Activated naive CD4-positive, alpha-beta T cell treated with anti-CD3 and anti-CD28 coated beads, Interleukin-2, amount 10 ng/mL, durations not matched to agents 5 hours and 36 hours (primary cell): Measurements from ENCODE around the gene CELF5. TPM values are rescaled to one million over a fixed set of nuclear protein-coding genes. Genes with fewer than 3 reads are reported as not detected.

Experiments used
- total RNA-seq, 2 experiments: library from RNA; stranded (reverse); gene quantifications; one replicate each; pipeline ENCODE4 v1.2.3, GENCODE V29; 2021

Gene CELF5
- under 1 TPM; 0.10 to 0.43 TPM for total RNA-seq

DNA sequence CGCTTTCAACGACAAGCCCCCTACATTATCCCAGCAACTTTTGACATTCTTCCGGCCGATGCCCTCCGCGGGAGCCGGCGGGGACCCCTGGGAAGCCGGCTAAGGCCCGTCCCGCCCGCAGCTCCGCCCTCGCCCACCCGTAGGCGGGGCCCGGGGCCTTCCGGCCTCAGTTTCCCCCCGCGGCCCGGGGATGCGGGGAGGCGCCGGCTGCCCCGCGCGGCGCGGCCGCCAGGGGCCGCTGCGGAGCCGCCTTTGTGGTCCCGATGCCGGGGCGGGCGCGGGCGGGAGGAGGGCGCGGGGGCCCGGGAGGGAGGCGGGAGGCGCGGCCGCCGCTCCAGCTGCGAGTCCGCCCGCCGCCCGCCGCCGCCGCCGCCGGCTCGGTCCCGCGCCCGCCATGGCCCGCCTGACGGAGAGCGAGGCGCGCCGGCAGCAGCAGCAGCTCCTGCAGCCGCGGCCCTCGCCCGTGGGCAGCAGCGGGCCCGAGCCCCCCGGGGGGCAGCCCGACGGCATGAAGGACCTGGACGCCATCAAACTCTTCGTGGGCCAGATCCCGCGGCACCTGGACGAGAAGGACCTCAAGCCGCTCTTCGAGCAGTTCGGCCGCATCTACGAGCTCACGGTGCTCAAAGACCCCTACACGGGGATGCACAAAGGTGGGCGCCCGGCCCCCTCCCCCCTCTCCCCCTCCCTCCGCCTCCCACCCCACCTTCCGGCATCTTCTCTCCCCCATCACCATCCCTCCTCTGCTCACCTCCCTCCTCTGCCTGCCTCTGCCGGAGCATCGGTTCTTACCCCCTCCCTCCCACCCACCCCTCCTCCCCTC lies at the start of gene CELF5:
Gene CELF5, plus strand, starts transcription at position 316 of the 823 bp plus-strand sequence. Its CDS starts 79 bp downstream, at position 395.

DNA sequence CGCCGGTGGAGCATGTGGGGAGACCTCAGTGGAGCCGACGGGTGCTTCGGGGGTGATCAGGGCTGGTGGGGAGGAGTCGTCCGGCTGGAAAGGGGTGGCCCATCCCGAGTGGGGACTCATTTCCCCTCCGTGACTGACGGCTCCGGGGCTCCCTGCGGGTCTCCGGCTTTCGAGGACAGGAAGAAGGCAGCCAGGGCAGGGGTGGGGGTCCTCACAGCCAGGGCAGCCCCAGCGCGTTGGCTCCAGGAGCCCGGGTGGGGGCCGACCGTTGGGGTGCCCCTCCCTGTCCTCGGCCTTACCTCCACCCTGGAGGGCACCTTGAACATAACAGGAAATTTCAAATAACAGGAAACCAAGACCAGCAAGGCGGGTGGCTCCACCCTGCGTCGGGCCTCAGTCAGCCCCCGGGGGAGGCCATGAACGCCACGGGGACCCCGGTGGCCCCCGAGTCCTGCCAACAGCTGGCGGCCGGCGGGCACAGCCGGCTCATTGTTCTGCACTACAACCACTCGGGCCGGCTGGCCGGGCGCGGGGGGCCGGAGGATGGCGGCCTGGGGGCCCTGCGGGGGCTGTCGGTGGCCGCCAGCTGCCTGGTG lies 46.0 kb upstream of the CELF5 start, which contains the start of gene S1PR4:
Gene S1PR4, plus strand, starts transcription at position 393 of the 596 bp plus-strand sequence. Its CDS starts 24 bp downstream, at position 417.

DNA sequence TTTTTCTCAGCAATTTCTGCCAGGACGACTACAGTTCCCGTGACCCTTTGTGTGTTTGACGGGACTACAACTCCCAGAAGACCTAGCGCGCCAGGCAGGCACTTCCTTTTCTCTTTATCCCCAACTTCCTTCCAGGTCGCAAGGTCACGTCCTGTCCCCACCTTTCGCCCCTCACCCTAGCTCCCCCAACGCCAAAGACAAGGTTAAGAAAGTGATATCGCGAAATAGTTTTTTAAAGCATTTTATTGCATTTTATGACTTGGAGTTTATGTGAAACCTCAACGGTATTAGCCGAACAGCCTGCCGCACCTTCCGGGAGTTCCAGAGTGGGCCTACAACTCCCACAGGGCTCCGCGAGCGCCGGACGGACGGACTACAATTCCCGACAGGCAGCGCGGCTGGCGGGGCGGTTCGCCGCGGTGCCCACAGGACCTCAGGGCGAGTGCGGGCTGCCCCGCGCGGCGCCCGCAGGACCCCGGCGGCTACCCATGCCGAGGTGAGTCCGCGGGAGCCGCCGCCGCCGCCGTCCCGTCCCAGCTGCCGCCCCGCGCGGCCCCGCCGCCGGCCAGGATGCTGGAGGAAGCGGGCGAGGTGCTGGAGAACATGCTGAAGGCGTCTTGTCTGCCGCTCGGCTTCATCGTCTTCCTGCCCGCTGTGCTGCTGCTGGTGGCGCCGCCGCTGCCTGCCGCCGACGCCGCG lies 38.9 kb upstream of the CELF5 start, which contains the start of gene NCLN:
Gene NCLN, plus strand, starts transcription at position 470 of the 699 bp plus-strand sequence. Its CDS starts 101 bp downstream, at position 571.

Other genes starting within 250 kb of the CELF5 start
- gene TLE6, start 247.1 kb upstream of the CELF5 start, total RNA-seq = 1 to 10 TPM; 1.2 to 2.1 TPM
- 1 to 10 TPM; 1.1 to 1.9 TPM for gene TLE2, start 195.4 kb upstream of the CELF5 start, total RNA-seq
- gene TLE5, start 162.2 kb upstream of the CELF5 start, total RNA-seq = 100 to 1,000 TPM; 817 to 819 TPM
- under 1 TPM; 0.88 to 0.89 TPM for gene GNA11, start 130.3 kb upstream of the CELF5 start, total RNA-seq
- 10 to 100 TPM; 36.5 to 37.4 TPM for gene GNA15, start 88.6 kb upstream of the CELF5 start, total RNA-seq
- gene S1PR4, start 45.9 kb upstream of the CELF5 start, total RNA-seq = 100 to 1,000 TPM; 224 to 233 TPM
- gene NCLN, start 38.7 kb upstream of the CELF5 start, total RNA-seq = 10 to 100 TPM; 55.2 to 55.6 TPM
- 10 to 100 TPM; 11.1 to 12.6 TPM for gene NFIC, start 141.9 kb downstream of the CELF5 start, total RNA-seq